ENCODE measurements around the gene GPC5.

GRCh38 chr13:92387245-92387644, 988.8 kb downstream of the GPC5 start:
- no peak for TF ChIP-seq POLR2A (IDR thresholded peaks at IDR 0.05)
- TF ChIP-seq EP300 (IDR thresholded peaks at IDR 0.05) = no peak
- TF ChIP-seq CTCF (IDR thresholded peaks at IDR 0.05) = no peak

Data from ovary (tissue), 3 donors.